Stimulated activated CD8-positive, alpha-beta memory T cell treated with anti-CD3 and anti-CD28 coated beads, Interleukin-12 subunit alpha, Interleukin-12 subunit beta, amount 100 ng/mL, for 24 hours (primary cell): ENCODE data around the gene KCNJ4.

Experiments used
- DNase-seq: peaks from one replicate; pipeline ENCODE4 v3.0.0-alpha.2; 2020; ENCODE audit errors: extremely low read depth

KCNJ4 gene

GRCh38 chr22:38429499-38430068, 25.4 kb downstream of the KCNJ4 start:
- no peak for DNase-seq

GRCh38 chr22:38428714-38429113, 26.3 kb downstream of the KCNJ4 start:
- DNase-seq, result no peak

GRCh38 chr22:38427940-38428339, 27.1 kb downstream of the KCNJ4 start:
- DNase-seq, result no peak

- DNase-seq, result no peak
Measured at GRCh38 chr22:38427465-38427864, 27.5 kb downstream of the KCNJ4 start.

GRCh38 chr22:38426628-38427027, 28.4 kb downstream of the KCNJ4 start:
- no peak for DNase-seq

- DNase-seq, result no peak
Measured at GRCh38 chr22:38424525-38425080, 30.4 kb downstream of the KCNJ4 start.

GRCh38 chr22:38423512-38424503, 31.2 kb downstream of the KCNJ4 start:
- DNase-seq, result no peak

- DNase-seq, result no peak
Measured at GRCh38 chr22:38422611-38423511, 32.1 kb downstream of the KCNJ4 start.

- no peak for DNase-seq
Measured at GRCh38 chr22:38420734-38421133, 34.3 kb downstream of the KCNJ4 start.

GRCh38 chr22:38419858-38420160, 35.2 kb downstream of the KCNJ4 start:
- no peak for DNase-seq

GRCh38 chr22:38419121-38419857, 35.7 kb downstream of the KCNJ4 start:
- no peak for DNase-seq

GRCh38 chr22:38418589-38418988, 36.4 kb downstream of the KCNJ4 start:
- no peak for DNase-seq

GRCh38 chr22:38417252-38418060, 37.5 kb downstream of the KCNJ4 start:
- DNase-seq, result no peak

GRCh38 chr22:38416621-38417251, 38.3 kb downstream of the KCNJ4 start:
- DNase-seq, result no peak

- no peak for DNase-seq
Measured at GRCh38 chr22:38415561-38416321, 39.3 kb downstream of the KCNJ4 start.

- DNase-seq, result no peak
Measured at GRCh38 chr22:38415046-38415445, 40.0 kb downstream of the KCNJ4 start.

GRCh38 chr22:38414009-38414395, 41.0 kb downstream of the KCNJ4 start:
- DNase-seq, result no peak

- no peak for DNase-seq
Measured at GRCh38 chr22:38413085-38414008, 41.7 kb downstream of the KCNJ4 start.
